IPS-NIHi7 (cell line): ENCODE results near the gene MYO1D.

Experiments used
- DNase-seq: peaks from one replicate; pipeline ENCODE4 v3.0.0; 2012; ENCODE audit warnings: mixed read lengths; ENCODE audit errors: extremely low spot score

The MYO1D gene

GRCh38 chr17:32569171-32570080, 307.5 kb downstream of the MYO1D start:
- DNase-seq = no peak

DNA sequence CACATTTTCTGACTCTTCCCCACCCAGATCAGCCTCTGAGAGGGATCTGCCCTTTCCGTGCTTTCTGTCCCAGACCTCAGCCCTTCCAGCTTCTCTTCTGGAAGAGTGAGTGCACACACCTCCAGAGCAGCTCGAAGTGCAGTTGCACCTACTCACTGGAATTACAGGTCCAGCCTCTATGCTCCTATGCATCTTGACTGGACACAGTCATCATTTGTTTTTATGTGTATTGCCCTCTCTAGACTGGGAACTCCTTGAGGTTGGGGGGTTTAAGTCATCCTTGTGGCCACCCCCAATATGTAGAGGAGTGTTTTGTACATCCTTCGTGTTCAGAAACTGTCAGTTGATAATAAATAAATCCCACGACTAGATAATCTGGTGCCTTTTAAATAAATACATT, 308.2 kb downstream of the MYO1D start:
- DNase-seq = no peak

GRCh38 chr17:32567511-32567910, 309.4 kb downstream of the MYO1D start:
- DNase-seq = no peak

- no peak for DNase-seq
Measured at GRCh38 chr17:32567086-32567485, 309.8 kb downstream of the MYO1D start.

GRCh38 chr17:32566303-32566702, 310.6 kb downstream of the MYO1D start:
- DNase-seq = no peak

DNA sequence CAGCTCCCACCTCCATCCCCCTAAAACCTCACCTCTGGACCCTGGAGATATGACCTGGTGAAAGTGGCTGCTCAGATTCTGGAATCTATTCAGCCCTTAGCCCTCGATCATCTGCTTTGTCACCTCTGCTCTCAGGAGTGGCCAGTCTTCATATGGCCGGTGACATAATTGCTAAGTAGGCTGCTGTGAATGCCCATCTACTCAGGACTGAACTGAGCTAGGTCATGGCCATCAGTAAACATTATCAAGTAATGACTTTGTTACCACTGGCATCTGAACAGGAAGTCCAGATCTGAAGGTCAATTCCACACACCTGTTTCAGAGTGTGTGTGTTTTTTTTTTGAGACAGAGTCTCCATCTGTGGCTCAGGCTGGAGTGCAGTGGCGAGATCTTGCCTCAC, 311.5 kb downstream of the MYO1D start:
- no peak for DNase-seq

GRCh38 chr17:32564325-32564724, 312.6 kb downstream of the MYO1D start:
- no peak for DNase-seq

DNA sequence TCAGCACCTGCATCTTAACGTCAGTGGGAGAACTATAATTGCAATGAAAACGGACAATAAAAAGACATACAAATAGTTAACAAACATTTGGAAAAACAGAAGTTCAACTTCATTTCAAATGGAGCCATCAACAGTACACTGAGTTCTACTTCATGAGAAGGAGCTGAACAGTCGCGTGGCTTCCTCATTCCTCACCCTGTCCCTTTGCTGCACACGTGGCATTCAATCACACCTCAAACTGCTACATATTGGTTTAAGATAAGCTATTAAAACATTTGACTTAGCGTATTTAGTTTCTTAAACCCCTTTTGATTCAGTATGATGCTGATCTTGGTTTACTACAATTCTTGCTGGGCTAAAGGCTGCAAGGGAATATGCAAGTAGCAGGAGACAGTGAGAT, 313.3 kb downstream of the MYO1D start:
- no peak for DNase-seq

DNA sequence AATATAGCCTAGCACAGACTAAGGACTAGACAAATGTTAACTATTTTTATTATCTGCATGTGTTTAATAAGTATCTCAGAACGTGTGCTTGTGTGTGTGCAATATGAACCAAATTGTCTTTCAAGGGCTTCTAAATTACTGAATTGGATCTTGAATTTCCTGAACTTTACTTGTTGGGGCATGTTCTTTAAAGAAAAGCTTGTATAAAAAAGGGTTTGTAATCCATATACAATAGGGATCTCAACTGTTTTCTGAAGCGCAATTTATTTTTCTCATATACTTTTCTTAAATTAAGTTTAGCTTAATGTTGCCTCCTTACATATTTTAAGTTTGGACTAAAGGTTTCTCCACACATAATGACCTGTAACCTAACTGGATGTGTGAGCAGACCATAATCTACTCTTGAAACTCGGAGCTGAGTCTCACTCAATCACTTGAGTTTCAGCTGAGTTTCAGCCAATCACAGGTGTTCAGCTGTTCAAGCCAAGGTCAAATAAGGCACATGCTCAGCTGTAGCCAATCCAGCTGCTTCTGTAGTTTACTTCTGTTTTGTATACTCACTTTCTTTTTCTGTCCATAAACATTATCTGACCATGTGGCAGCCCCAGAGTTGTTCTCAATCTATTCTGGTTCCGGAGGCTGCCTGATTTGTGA, 317.8 kb downstream of the MYO1D start:
- DNase-seq = no peak

DNA sequence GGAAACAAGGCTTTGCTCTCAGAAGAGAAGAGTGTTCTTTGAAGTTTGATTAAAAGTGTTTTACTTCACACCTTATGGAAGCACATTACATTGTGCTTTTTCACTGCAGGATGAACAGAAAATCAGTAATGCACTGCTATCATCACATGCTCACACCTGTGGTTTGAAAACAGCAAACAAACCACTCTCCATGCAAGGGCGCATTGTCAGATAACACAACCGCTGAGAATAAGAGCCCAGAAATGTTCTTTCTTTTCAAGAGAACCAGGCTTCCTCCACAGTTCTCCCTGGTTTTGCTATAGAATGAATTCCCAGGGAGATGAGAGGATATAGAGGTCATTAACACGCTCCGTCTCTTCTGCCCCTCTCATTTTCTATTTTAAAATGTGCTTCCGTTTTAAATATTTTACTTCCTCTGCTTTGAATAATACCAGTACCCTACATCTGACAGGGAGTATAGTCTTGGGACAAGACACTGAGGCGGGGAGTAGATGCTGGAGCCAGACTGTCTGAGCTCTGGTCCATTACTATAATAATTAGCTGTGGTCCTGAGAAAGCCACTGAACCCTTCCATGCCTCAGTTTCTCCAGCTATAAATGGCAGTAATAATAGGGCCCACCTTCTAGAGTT, 318.5 kb downstream of the MYO1D start:
- DNase-seq = no peak

DNA sequence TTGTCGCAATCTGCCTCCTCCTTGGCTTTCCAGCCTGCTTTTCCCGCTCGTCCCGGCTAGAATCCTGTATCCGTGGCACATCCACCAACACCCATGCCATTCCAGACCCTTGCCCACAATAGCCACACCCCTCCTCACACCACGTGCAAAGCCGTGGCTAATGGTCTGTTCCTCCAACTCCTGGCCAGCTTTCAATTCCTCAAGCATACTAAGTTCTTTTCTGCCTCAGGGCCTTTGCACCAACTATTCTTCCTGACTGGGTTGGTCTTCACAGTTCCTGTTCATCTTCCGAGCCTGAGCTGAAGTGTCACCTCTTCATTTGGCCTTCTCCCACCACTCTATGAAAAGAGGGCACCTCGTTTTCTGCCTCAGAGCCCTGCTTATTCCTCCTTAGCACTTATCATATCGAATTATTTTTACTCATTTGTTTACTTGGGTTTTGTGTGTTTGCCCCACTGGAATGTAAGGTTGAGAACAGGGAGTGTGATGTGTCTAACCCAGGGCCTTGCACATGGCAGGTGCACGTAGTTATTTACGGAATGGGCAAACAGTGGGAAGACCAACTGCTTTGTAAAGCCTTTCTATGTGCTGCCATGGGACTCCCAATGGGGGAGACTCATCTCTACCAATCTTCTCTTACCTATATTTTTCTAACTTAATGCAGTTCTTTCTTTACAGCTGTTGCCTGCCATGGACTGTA, 321.2 kb downstream of the MYO1D start:
- no peak for DNase-seq

DNA sequence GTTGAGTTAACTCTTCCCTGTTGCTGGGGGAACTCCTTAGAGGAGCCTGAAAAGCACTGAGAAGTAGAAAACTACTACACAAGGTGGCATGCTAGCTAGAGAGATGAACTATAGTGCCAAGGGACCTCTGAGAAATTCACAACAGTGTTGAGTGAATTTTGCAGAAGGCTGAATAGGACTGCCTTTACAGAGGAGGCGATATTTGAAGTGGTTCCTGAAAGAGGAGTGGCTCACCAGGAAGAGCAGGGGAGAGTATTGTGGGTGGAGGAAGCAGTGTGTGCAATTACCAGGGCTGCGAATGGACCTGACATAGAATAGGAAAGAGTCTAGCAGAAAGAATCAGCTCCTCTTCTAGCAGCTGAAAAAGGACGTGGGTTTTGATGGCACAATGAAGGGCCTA, 323.8 kb downstream of the MYO1D start:
- no peak for DNase-seq

DNA sequence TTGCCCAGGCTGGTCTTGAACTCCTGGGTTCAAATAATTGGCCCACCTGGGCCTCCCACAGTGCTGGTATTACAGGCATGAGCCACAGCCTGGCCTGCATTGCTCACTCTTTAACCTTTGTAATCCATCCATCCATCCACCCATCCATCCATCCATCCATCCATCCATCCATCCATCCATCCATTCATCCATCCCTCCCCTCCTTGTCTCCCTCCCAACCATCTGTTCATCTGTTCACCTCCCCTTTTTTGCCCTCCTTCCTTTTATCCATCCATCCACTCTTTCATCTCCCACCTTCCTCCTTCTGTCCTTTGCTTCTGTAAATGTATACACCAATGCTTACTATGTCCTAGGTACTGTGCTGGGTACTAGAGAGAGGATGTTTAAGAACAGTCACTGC, 324.6 kb downstream of the MYO1D start:
- DNase-seq = no peak

DNA sequence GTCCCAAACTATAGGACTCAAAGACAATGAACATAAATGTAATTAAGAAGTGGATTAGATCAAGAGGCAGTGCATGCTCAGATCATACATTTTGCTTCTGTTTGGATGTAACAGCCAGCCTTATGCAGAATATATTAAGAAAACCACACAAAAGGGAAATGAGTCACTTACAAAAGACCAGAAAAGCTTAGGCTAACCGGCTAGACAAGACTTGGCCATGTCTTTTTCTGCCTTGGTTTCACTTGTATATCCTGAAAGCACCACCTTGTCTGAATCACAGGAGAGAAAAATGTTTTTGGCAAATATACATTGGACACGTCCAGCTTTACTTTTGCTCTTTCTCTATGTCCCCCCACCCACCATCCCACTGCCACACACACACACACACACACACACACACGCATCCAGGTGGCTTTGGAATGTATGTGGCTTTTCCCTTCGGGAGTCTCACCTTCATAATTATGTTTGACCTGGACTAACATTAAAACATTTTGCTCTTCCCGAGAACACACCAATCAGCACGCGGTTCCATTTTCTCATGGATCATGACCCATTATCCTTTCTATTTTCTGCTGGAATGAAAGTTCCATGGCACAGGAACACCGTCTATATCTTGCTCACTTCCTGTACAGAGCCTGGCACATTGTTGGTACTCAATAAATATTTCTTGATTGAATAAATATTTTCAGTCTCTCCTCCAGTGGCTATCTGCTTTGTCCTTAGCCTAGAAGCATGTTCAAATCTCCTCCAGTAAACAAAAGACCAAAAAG, 325.6 kb downstream of the MYO1D start:
- no peak for DNase-seq

DNA sequence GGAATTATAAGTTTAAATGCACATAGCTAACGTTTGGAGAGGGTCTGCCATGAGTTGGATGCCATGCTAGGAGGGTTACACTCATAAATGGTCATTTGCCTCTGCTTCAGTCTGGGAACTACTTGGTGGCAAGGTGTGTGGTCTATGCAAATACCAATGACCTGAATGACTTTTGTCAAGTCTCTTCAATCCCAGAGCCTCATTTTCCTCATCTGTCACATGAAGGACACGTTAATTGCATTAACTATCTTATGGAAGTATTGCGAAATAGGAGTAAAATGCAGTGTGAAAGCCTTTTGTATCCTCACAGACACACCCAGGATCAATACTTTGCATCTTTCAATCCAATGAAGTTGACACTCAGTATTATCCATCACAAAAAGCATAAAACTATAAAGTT, 327.4 kb downstream of the MYO1D start:
- no peak for DNase-seq

GRCh38 chr17:32546031-32546444, 330.9 kb downstream of the MYO1D start:
- peak; percentile 74 for DNase-seq

- DNase-seq = no peak
Measured at GRCh38 chr17:32542186-32542585, 334.7 kb downstream of the MYO1D start.

DNA sequence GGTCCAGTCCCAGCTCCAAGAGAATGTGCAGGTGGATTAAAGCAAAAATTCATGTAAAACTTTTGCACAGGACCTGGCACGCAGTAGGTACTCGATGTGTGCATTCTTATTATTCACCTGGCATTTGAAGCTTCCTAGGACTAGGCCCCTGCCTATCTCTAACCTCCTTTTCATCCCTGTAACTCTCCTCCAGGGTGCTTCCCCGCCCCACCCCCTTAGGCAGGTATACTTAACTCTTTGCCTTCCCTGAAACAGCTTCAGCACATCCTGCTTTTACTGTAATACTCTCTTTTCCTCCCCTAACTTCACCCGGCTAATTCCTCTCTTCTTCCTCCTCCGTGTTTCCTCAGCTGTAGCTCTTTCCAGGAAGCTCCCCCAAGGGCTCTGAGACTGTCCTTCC, 335.3 kb downstream of the MYO1D start:
- DNase-seq = peak; percentile 54

- DNase-seq = no peak
Measured at GRCh38 chr17:32536736-32537643, 339.9 kb downstream of the MYO1D start.

DNA sequence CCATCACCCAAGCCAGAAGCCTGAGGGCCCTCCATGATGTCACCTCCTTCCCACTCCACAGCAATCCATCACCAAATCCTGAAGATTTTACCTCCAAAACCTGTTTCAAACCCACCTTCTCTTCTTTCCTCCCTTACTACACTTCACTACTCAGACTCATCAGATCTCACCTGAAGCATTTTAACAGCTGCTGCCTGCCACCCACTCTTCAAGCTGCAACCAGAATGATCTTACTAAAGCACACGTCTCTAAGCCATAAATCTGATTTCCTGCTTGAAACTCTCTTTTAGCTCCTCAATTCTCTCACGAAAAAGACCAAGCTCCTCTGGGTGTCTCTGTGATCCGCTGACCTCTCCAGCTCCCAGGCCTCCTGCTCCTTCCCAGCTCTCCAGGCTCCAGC, 343.6 kb downstream of the MYO1D start:
- DNase-seq = no peak
